GM19395 (cell line): ENCODE data around the gene EHMT1.
"Not testable (repeated sequence)": the region's sequence is repeated elsewhere in the genome, so short reads cannot be mapped to it uniquely, and the experiment has no call there.

ENCODE experiments used
- ATAC-seq: cut with Tn5 transposase; IDR thresholded peaks from one replicate; pipeline ENCODE4 v1.9.1; 2021; ENCODE audit warnings: mild to moderate bottlenecking, moderate library complexity; ENCODE audit not compliant: unreplicated experiment

Gene EHMT1

GRCh38 chr9:137800196-137801022 lies 181.6 kb downstream of the EHMT1 start:
- ATAC-seq, result no peak

GRCh38 chr9:137801023-137801319 lies 182.2 kb downstream of the EHMT1 start:
- ATAC-seq, result no peak

GRCh38 chr9:137802021-137802420 lies 183.2 kb downstream of the EHMT1 start:
- ATAC-seq, result no peak

- no peak for ATAC-seq
Observed at GRCh38 chr9:137802521-137803243, 183.9 kb downstream of the EHMT1 start.

- ATAC-seq, result no peak
Observed at GRCh38 chr9:137804908-137805630, 186.3 kb downstream of the EHMT1 start.

GRCh38 chr9:137807721-137808703 lies 189.2 kb downstream of the EHMT1 start:
- no peak for ATAC-seq

GRCh38 chr9:137809040-137809576 lies 190.3 kb downstream of the EHMT1 start:
- ATAC-seq, result peak; percentile 47

GRCh38 chr9:137809726-137810450 lies 191.1 kb downstream of the EHMT1 start:
- ATAC-seq, result not testable (repeated sequence)

- no peak for ATAC-seq
Observed at GRCh38 chr9:137811283-137811870, 192.6 kb downstream of the EHMT1 start.

GRCh38 chr9:137812356-137813023 lies 193.7 kb downstream of the EHMT1 start:
- no peak for ATAC-seq

GRCh38 chr9:137813167-137813566 lies 194.4 kb downstream of the EHMT1 start:
- no peak for ATAC-seq

GRCh38 chr9:137813651-137814415 lies 195.0 kb downstream of the EHMT1 start:
- no peak for ATAC-seq

- no peak for ATAC-seq
Observed at GRCh38 chr9:137814436-137814835, 195.6 kb downstream of the EHMT1 start.

- no peak for ATAC-seq
Observed at GRCh38 chr9:137814841-137815240, 196.0 kb downstream of the EHMT1 start.

- ATAC-seq, result no peak
Observed at GRCh38 chr9:137815256-137816255, 196.8 kb downstream of the EHMT1 start.

- ATAC-seq, result no peak
Observed at GRCh38 chr9:137816531-137817235, 197.9 kb downstream of the EHMT1 start.
